ENCODE data around the gene PCNT.

PCNT gene

DNA sequence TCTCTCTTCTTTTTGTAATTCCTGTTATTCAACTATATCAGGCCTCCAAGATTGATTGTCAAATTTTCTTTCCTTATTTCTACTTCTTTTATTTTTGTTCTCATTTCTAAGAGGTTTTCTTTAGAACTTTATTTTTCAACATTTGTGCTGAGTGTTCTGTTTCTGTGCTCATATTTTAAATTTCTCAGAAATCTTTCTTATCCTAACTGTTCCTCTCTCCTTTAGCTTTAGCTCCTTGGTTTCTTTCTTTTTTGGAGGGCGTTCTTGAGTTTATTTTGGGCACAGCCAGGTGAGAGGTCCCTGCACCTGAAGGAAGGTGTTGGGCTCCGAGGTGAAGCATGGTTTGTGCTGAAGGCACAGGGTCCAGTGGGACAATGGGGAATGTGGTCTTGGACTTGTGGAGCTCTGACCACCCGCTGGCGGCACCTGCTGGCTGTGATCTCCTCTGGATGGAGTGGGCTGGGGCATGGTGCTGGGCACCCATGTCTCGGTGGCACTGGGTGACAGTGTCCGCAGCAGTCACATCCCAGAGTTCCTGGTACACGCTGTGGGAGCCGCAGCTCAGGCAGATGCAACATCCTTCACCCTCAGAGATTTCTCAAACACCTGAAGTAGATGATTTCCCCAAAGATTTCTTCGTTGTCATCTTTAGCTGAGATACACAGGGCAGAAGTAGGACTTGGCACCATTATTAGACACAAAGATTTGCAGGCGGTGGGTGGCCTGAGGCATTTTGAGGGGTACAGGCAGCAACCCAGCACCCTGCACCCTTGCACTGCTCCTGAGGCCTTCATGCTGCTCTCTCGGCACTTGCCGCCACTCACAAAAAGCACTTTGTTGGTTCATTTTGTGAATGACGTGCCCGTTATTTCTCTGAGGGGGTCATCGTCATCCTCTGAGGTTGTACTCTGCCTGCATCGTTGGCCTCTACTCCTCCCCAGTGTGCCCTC is 96.6 kb downstream of the PCNT start:
- Histone ChIP-seq H3K27ac (ENCODE audit: low read depth, low read length) (no peak overlapping the region), H3K36me3 (ENCODE audit: control insufficient read depth, low read length) (peaks cover 53% of the 10 kb centered on the region), H3F3A (ENCODE audit: control insufficient read depth, insufficient read depth) (no peaks in the 10 kb centered on the region; the same call in 1 of the 2 replicates), H3K79me2 (ENCODE audit: control insufficient read depth, low read length) (no peaks in the 10 kb centered on the region), H3K9me2 (replicated peaks; ENCODE audit: control insufficient read depth, low read length) (no peaks in the 10 kb centered on the region), H3K4me3 (ENCODE audit: low read length) (no peak overlapping the region), H4K20me1 (ENCODE audit: control insufficient read depth, insufficient read depth, low read depth, low read length) (no peaks in the 10 kb centered on the region), H3K4me2 (ENCODE audit: low read length) (no peak overlapping the region), H3K9me3 (ENCODE audit: control insufficient read depth, insufficient read depth, low read length) (no peaks in the 10 kb centered on the region), H3K4me1 (ENCODE audit: control insufficient read depth, low read length) (peaks cover 10% of the 10 kb centered on the region), H3K27me3 (ENCODE audit: control insufficient read depth, low read length) (no peaks in the 10 kb centered on the region)
- TF ChIP-seq CTCF (IDR thresholded peaks at IDR 0.05; ENCODE audit: low read depth, low read length, poor library complexity, severe bottlenecking) (no peak), EZH2phosphoT487 (IDR thresholded peaks at IDR 0.05; ENCODE audit: borderline replicate concordance, low read length) (no peak)

DNA sequence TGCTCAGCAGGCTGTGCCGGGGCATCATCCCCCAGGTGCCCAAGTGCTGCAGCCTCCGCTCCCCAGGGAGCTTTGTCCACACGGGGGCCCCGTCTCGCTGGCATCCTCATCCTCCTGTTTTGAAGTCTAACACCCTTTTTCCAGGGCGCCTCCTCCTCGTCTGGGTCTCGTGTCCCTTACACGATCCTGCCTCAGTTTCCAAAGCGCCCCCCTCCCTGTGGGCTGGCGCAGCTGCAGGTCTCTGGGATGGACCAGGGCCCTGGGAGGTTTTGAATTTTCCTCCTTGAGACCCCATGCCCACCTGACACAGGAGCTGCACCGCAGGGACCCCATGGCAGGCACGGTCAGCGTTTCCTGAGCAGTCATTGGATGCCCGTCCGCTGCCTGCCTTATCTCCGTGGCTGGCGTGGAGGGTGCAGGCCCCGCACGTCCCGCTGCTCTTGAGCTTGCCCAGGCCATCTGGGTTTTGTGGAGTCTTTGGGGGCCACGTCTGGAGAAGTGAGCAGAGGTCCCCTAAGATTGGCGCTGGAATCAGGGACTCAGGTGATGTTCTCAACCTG is 97.3 kb downstream of the PCNT start:
- H4K20me1 ChIP-seq (ENCODE audit: control insufficient read depth, insufficient read depth, low read depth, low read length), result no peaks in the 10 kb centered on the region
- H3F3A ChIP-seq (ENCODE audit: control insufficient read depth, insufficient read depth), result no peaks in the 10 kb centered on the region; the same call in 1 of the 2 replicates
- no peak overlapping the region for H3K27ac ChIP-seq (ENCODE audit: low read depth, low read length)
- H3K4me2 ChIP-seq (ENCODE audit: low read length), result no peak overlapping the region
- no peak overlapping the region for H3K4me3 ChIP-seq (ENCODE audit: low read length)
- peaks cover 10% of the 10 kb centered on the region for H3K4me1 ChIP-seq (ENCODE audit: control insufficient read depth, low read length)
- peaks cover 46% of the 10 kb centered on the region for H3K36me3 ChIP-seq (ENCODE audit: control insufficient read depth, low read length)
- no peak for TF ChIP-seq CTCF (IDR thresholded peaks at IDR 0.05; ENCODE audit: low read depth, low read length, poor library complexity, severe bottlenecking)
- H3K9me2 ChIP-seq (replicated peaks; ENCODE audit: control insufficient read depth, low read length), result no peaks in the 10 kb centered on the region
- H3K9me3 ChIP-seq (ENCODE audit: control insufficient read depth, insufficient read depth, low read length), result no peaks in the 10 kb centered on the region
- H3K27me3 ChIP-seq (ENCODE audit: control insufficient read depth, low read length), result no peaks in the 10 kb centered on the region
- no peaks in the 10 kb centered on the region for H3K79me2 ChIP-seq (ENCODE audit: control insufficient read depth, low read length)

DNA sequence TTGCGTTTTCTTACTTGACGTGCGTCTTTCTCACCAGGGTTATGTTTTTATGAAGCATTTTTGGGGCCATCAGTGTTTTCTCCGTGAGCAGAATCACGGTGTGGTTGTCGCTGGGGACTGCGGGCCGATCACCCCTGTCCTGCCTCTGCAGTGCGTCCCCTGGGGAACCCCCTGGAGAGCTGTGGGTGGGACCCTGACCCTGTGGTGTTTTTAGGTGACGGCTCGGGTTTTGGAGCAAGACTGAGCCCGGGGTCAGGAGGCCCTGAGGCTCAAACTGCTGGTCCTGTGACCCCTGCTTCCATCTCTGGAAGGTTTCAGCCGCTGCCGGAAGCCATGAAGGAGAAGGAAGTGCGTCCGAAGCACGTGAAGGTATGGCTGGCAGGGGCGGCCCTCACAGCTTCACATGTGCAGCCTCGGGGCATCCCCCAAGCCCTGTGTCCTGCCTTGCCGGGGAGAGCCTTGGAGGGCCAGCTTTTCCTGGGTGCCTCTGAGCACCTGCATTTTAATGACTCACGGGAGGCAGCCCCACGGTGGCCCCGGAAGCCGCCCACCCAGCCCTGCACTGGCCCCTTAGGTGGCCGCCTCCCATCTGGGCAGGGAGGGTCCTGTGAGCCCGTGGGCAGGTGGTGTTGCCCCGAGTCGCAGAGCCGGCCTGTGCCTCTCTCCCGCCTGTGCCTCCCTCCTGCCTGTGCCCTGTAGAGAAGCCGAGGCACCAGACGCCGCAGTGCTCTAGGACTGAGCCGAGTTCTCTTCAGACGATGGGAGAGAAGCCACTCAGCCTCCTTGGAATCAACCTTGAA is 98.0 kb downstream of the PCNT start:
- Histone ChIP-seq H3K9me2 (replicated peaks; ENCODE audit: control insufficient read depth, low read length) (no peaks in the 10 kb centered on the region), H3K79me2 (ENCODE audit: control insufficient read depth, low read length) (no peaks in the 10 kb centered on the region), H3F3A (ENCODE audit: control insufficient read depth, insufficient read depth) (no peaks in the 10 kb centered on the region; the same call in 1 of the 2 replicates), H3K27me3 (ENCODE audit: control insufficient read depth, low read length) (no peaks in the 10 kb centered on the region), H3K9me3 (ENCODE audit: control insufficient read depth, insufficient read depth, low read length) (no peaks in the 10 kb centered on the region), H3K27ac (ENCODE audit: low read depth, low read length) (no peak overlapping the region), H4K20me1 (ENCODE audit: control insufficient read depth, insufficient read depth, low read depth, low read length) (no peaks in the 10 kb centered on the region), H3K36me3 (ENCODE audit: control insufficient read depth, low read length) (peaks cover 44% of the 10 kb centered on the region), H3K4me1 (ENCODE audit: control insufficient read depth, low read length) (peaks cover 10% of the 10 kb centered on the region), H3K4me2 (ENCODE audit: low read length) (no peak overlapping the region), H3K4me3 (ENCODE audit: low read length) (no peak overlapping the region)
- no peak for TF ChIP-seq EZH2phosphoT487 (IDR thresholded peaks at IDR 0.05; ENCODE audit: borderline replicate concordance, low read length)
- TF ChIP-seq CTCF (IDR thresholded peaks at IDR 0.05; ENCODE audit: low read depth, low read length, poor library complexity, severe bottlenecking), result no peak

Data from DOHH2 (cell line).